WTC11 (cell line): ENCODE measurements around the gene ZFYVE19.

Source experiments
- AFF4 ChIP-seq: sonication (generic); formaldehyde crosslinking; IDR thresholded peaks from 2 replicates; pipeline ENCODE4 v1.8.1; 2023; ENCODE audit warnings: mild to moderate bottlenecking, missing genetic modification reagents, borderline replicate concordance
- ATF2 ChIP-seq: sonication (generic); formaldehyde crosslinking; IDR thresholded peaks from 2 replicates; pipeline ENCODE4 v1.8.1; 2022; ENCODE audit warnings: low read depth, missing genetic modification reagents, borderline replicate concordance
- ATF6 ChIP-seq: sonication (generic); formaldehyde crosslinking; IDR thresholded peaks from 2 replicates; pipeline ENCODE4 v1.8.1; 2023; ENCODE audit warnings: mild to moderate bottlenecking, missing genetic modification reagents
- CBFB ChIP-seq: sonication (generic); formaldehyde crosslinking; IDR thresholded peaks from 2 replicates; pipeline ENCODE4 v1.8.1; 2022; ENCODE audit warnings: mild to moderate bottlenecking, low read depth, missing genetic modification reagents
- CREM ChIP-seq: sonication (generic); formaldehyde crosslinking; IDR thresholded peaks from 2 replicates; pipeline ENCODE4 v1.8.1; 2022; ENCODE audit warnings: mild to moderate bottlenecking, missing genetic modification reagents, moderate library complexity
- CTCF ChIP-seq: fragments of 200-600 bp; IDR thresholded peaks from 2 replicates; pipeline ENCODE4 v1.8.0; 2022; ENCODE audit warnings: antibody characterized with exemption
- ETV6 ChIP-seq: sonication (generic); formaldehyde crosslinking; IDR thresholded peaks from 2 replicates; pipeline ENCODE4 v1.8.1; 2022; ENCODE audit warnings: mild to moderate bottlenecking, missing genetic modification reagents
- FOXP4 ChIP-seq: sonication (generic); formaldehyde crosslinking; IDR thresholded peaks from 2 replicates; pipeline ENCODE4 v1.8.0; 2022; ENCODE audit warnings: mild to moderate bottlenecking, missing genetic modification reagents
- IRF1 ChIP-seq: sonication (generic); formaldehyde crosslinking; IDR thresholded peaks from 2 replicates; pipeline ENCODE4 v1.8.0; 2023; ENCODE audit warnings: missing genetic modification reagents
- MAX ChIP-seq: sonication (generic); formaldehyde crosslinking; IDR thresholded peaks from 2 replicates; pipeline ENCODE4 v1.8.0; 2022; ENCODE audit warnings: mild to moderate bottlenecking, missing genetic modification reagents
- SMAD3 ChIP-seq: sonication (generic); formaldehyde crosslinking; IDR thresholded peaks from 2 replicates; pipeline ENCODE4 v1.8.0; 2022; ENCODE audit warnings: missing genetic modification reagents, mild to moderate bottlenecking, borderline replicate concordance
- SP1 ChIP-seq: sonication (generic); formaldehyde crosslinking; conservative IDR thresholded peaks from 2 replicates; pipeline ENCODE4 v1.8.1; 2022; ENCODE audit warnings: missing genetic modification reagents
- TEAD4 ChIP-seq: sonication (generic); formaldehyde crosslinking; IDR thresholded peaks from 2 replicates; pipeline ENCODE4 v1.8.0; 2022; ENCODE audit warnings: mild to moderate bottlenecking, missing genetic modification reagents
- USF2 ChIP-seq: sonication (generic); formaldehyde crosslinking; IDR thresholded peaks from 2 replicates; pipeline ENCODE4 v1.8.1; 2023; ENCODE audit warnings: mild to moderate bottlenecking, missing genetic modification reagents, moderate library complexity

- TF ChIP-seq MAX (no peak), SP1 (CRISPR knock-in tag) (no peak), CTCF (no peak), AFF4 (CRISPR knock-in tag) (no peak), CBFB (CRISPR knock-in tag) (no peak), USF2 (CRISPR knock-in tag) (no peak), ATF2 (CRISPR knock-in tag) (no peak), ETV6 (CRISPR knock-in tag) (no peak), ATF6 (CRISPR knock-in tag) (no peak), FOXP4 (no peak), CREM (CRISPR knock-in tag) (no peak), SMAD3 (CRISPR knock-in tag) (no peak), TEAD4 (CRISPR knock-in tag) (no peak), IRF1 (CRISPR knock-in tag) (no peak)
Observed at GRCh38 chr15:40838756-40839155, 31.9 kb downstream of the ZFYVE19 start.
